ENCODE measurements around the gene ATP13A1.
"Not testable (repeated sequence)": the region's sequence is repeated elsewhere in the genome, so short reads cannot be mapped to it uniquely, and the experiment has no call there.

ATP13A1 gene

DNA sequence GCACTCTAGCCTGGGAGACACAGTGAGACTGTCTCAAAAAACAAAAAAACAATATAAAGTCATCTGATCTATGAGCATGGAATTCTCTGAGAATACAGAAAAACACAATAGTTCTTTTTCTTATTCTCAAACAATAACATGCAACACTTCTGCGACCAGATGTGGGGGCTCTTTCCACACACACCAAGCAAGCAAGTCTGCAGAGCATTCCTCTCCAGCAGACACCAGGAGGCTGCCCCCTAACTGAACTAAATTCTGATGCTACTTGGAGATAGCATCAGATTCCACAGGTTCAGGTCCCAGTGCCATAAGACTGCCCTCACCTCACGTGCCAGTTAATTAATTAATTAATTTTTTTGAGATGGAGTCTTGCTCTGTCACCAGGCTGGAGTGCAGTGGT, 32.9 kb upstream of the ATP13A1 start:
- DNase-seq (ENCODE audit: low read depth) = no peak

DNA sequence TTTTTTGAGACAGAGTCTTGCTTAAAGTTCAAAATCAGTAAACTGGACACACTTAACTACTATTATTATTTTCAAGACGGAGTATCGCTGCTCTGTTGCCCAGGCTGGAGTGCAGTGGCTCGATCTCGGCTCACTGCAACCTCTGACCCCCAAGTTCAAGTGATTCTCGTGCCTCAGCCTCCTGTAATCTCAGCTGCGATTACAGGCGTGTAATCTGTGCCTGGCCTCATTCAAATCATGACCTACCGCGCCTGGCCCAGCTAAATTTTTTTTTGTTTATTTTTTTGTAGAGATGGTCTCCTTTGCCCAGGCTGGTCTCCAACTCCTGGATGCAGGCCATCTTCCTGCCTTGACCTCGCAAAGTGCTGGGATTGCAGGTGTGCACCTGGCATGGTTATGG, 28.2 kb upstream of the ATP13A1 start:
- no peak for DNase-seq (ENCODE audit: low read depth)
- no peak for TF ChIP-seq CTCF (conservative IDR thresholded peaks at IDR 0.05; ENCODE audit: low read depth, low read length)
- no peak overlapping the region for H3K4me3 ChIP-seq (ENCODE audit: low read depth, low read length)

More for the DNA sequence above, 32.9 kb upstream of the ATP13A1 start:
- no peak for TF ChIP-seq CTCF (conservative IDR thresholded peaks at IDR 0.05; ENCODE audit: low read depth, low read length)
- H3K4me3 ChIP-seq (ENCODE audit: low read depth, low read length) = no peak overlapping the region

GRCh38 chr19:19689023-19689422, 25.5 kb upstream of the ATP13A1 start:
- DNase-seq (ENCODE audit: low read depth); H3K4me3 ChIP-seq (ENCODE audit: low read depth, low read length): not testable (repeated sequence)

DNA sequence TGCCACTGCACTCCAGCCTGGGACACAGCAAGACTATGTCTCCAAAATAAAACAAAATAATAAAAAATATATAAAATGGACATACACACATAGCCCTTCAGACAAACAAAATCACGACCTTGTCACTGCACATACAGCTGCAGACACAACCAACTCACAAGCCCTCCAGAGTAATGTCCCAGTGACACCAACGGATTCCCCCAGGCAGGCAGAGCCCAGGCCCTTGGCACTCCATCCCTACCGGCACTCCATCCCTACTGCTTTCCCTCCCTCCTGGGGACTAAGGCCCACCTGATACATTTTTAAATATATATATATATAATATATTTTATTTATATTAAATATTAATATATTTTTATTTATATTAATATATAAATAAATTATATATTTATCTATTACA, 23.6 kb upstream of the ATP13A1 start:
- H3K4me3 ChIP-seq (ENCODE audit: low read depth, low read length) = no peak overlapping the region
- DNase-seq (ENCODE audit: low read depth) = no peak
- no peak for TF ChIP-seq CTCF (conservative IDR thresholded peaks at IDR 0.05; ENCODE audit: low read depth, low read length)

- H3K4me3 ChIP-seq (ENCODE audit: low read depth, low read length) = no peak overlapping the region
- TF ChIP-seq CTCF (conservative IDR thresholded peaks at IDR 0.05; ENCODE audit: low read depth, low read length) = no peak
- no peak for DNase-seq (ENCODE audit: low read depth)
Observed at GRCh38 chr19:19686580-19686979, 23.1 kb upstream of the ATP13A1 start.

DNA sequence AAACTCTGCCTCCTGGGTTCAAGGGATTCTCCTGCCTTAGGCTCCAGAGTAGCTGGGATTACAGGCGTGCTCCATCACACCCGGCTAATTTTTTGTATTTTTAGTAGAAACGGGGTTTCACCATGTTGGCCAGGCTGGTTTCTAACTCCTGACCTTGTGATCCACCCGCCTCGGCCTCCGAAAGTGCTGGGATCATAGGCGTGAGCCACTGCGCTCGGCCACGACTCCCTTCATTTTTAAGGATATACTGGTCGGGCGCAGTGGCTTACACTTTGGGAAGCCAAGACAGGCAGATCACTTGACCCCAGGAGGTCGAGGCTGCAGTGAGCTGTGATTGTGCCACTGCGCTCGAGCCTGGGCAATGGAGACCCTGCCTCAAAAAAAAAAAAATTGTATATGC, 22.6 kb upstream of the ATP13A1 start:
- not testable (repeated sequence) for H3K4me3 ChIP-seq (ENCODE audit: low read depth, low read length); DNase-seq (ENCODE audit: low read depth)

DNA sequence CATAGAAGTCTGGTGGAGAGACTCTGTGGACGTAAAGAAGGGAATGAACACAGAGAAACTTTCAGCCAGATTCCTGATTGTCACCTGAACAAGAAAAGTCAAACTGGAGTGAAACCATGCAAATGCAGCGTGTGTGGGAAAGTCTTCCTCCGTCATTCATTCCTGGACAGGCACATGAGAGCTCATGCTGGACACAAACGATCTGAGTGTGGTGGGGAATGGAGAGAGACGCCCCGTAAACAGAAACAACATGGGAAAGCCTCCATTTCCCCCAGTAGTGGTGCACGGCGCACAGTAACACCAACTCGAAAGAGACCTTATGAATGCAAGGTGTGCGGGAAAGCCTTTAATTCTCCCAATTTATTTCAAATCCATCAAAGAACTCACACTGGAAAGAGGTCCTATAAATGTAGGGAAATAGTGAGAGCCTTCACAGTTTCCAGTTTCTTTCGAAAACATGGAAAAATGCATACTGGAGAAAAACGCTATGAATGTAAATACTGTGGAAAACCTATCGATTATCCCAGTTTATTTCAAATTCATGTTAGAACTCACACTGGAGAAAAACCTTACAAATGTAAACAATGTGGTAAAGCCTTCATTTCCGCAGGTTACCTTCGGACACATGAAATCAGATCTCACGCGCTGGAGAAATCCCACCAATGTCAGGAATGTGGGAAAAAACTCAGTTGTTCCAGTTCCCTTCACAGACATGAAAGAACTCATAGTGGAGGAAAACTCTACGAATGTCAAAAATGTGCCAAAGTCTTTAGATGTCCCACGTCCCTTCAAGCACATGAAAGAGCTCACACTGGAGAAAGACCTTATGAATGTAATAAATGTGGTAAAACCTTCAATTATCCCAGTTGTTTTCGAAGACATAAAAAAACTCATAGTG, 15.9 kb upstream of the ATP13A1 start:
- no peak for DNase-seq (ENCODE audit: low read depth)
- H3K4me3 ChIP-seq (ENCODE audit: low read depth, low read length) = no peak overlapping the region
- no peak for TF ChIP-seq CTCF (conservative IDR thresholded peaks at IDR 0.05; ENCODE audit: low read depth, low read length)

GRCh38 chr19:19677579-19677978, 14.1 kb upstream of the ATP13A1 start:
- no peak for TF ChIP-seq CTCF (conservative IDR thresholded peaks at IDR 0.05; ENCODE audit: low read depth, low read length)
- H3K4me3 ChIP-seq (ENCODE audit: low read depth, low read length) = no peak overlapping the region
- no peak for DNase-seq (ENCODE audit: low read depth)

Data from choroid plexus epithelial cell (primary cell).